Astrocyte (in vitro differentiated cells and primary cell): ENCODE results near the gene PEX26.

ENCODE experiments used
- CTCF ChIP-seq: IDR thresholded peaks from 2 replicates; pipeline ENCODE4 v1.5.1; 2011; ENCODE audit warnings: low read depth, mild to moderate bottlenecking, inconsistent platforms, low read length, moderate library complexity; ENCODE audit not compliant: insufficient read depth
- EZH2 ChIP-seq: IDR thresholded peaks from 2 replicates; pipeline ENCODE4 v1.6.1; 2012; ENCODE audit warnings: mild to moderate bottlenecking, low read length, inconsistent platforms; ENCODE audit not compliant: insufficient read depth

DNA sequence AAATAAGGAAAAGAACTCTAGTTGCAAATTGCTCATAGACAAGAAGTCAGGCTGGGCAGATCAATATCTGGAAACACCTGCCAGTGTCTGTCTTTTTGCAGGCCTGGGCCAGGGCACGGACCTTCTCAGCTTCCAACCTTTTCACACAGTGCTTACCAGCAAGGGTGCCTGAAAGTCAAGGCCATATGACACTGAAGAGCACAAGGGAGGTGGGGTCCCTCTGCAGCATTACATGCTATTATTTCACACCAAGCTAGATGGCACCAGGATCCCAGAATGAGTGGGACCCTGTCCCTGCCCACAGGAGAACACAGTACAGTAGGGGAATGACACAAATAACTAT lies 5.9 kb upstream of the PEX26 start:
- no peak for TF ChIP-seq CTCF
- no peak for TF ChIP-seq EZH2
